Heart left ventricle (tissue), 13 donors: ENCODE measurements around the gene FOSL2.

Experiments
- CTCF ChIP-seq, 12 donors: fragments of 200-600 bp; sonication (generic) in 4 of 12; IDR thresholded peaks; one replicate each; pipeline versions ENCODE4 v1.5.0 to v1.8.0; 2018 to 2022; ENCODE audit warnings: antibody characterized with exemption in 12 of 12, mild to moderate bottlenecking in 5 of 12
- POLR2A ChIP-seq, 2 donors: fragments of 450-650 bp; IDR thresholded peaks; one replicate each; pipeline ENCODE4 v1.6.1; 2017; ENCODE audit warnings: antibody characterized with exemption in 2 of 2, mild to moderate bottlenecking in 2 of 2, moderate library complexity in 2 of 2
- donor health status: ischemic (EF 13 %, LVEDD 7.1; RV severe dilation, severe dysfunction).
- donor health status: DM: no; HTN: yes; CAD: no.
- donor health status: DM: no; HTN: no; CAD: no.
- donor health status: ischemic (EF 25% LVEDD 6.9; RV normal size, moderate dysfunction).
- donor health status: ischemic (EF 25% LVEDD 5.7; RV mildly dilated, moderate dysfunction).
- donor health status: ischemic (EF 35%, LVEDD 5.7; RV mildly dilated, moderate dysfunction).
- donor health status: nonischemic (EF 11% LVEDD 7.7; RV severe dilation, severe dysfunction).
- donor health status: DM: yes; HTN: yes; CAD: no.
- donor health status: PGD.
- donor health status: ischemic (EF 29% LVEDD 5.4; RV normal size, mild dysfunction).
- donor health status: nonischemic (EF 23%, LVEDD 6.1; RV moderate dilation, normal function).

GRCh38 chr2:28449126-28449487 is 56.4 kb downstream of the FOSL2 start:
- TF ChIP-seq CTCF (IDR thresholded peaks at IDR 0.05) (no peak), POLR2A (IDR thresholded peaks at IDR 0.05) (no peak)
